GM12891 (cell line): Measurements from ENCODE around the gene PTTG2.

Experiments used
- DNase-seq: peaks from one replicate; pipeline ENCODE4 v3.0.0; 2011; ENCODE audit warnings: low spot score; ENCODE audit not compliant: insufficient read length
- FAIRE-seq: peaks from 2 replicates; lab custom pipeline; 2011; peaks lifted over from hg19 to GRCh38; lab: Jason Lieb, UNC
- PAX5 ChIP-seq: IDR thresholded peaks from 2 replicates; pipeline ENCODE4 v1.6.1; 2011; ENCODE audit warnings: low read length, moderate library complexity, mild to moderate bottlenecking; ENCODE audit not compliant: insufficient read depth, severe bottlenecking
- POLR2A ChIP-seq: IDR thresholded peaks from 2 replicates; pipeline ENCODE4 v1.6.1; 2011; ENCODE audit warnings: low read depth, low read length, control low read depth
- POLR2AphosphoS5 ChIP-seq: IDR thresholded peaks from 2 replicates; pipeline ENCODE4 v1.6.1; 2011; ENCODE audit warnings: low read depth, low read length, control low read depth
- POU2F2 ChIP-seq: IDR thresholded peaks from 2 replicates; pipeline ENCODE4 v1.6.1; 2011; ENCODE audit warnings: low read depth, mild to moderate bottlenecking, control low read depth, low read length, moderate library complexity
- SPI1 ChIP-seq: IDR thresholded peaks from 2 replicates; pipeline ENCODE4 v1.6.1; 2011; ENCODE audit warnings: low read depth, low read length, control low read depth
- TAF1 ChIP-seq: IDR thresholded peaks from 2 replicates; pipeline ENCODE4 v1.6.1; 2011; ENCODE audit warnings: low read depth, low read length, control low read depth

PTTG2 gene

DNA sequence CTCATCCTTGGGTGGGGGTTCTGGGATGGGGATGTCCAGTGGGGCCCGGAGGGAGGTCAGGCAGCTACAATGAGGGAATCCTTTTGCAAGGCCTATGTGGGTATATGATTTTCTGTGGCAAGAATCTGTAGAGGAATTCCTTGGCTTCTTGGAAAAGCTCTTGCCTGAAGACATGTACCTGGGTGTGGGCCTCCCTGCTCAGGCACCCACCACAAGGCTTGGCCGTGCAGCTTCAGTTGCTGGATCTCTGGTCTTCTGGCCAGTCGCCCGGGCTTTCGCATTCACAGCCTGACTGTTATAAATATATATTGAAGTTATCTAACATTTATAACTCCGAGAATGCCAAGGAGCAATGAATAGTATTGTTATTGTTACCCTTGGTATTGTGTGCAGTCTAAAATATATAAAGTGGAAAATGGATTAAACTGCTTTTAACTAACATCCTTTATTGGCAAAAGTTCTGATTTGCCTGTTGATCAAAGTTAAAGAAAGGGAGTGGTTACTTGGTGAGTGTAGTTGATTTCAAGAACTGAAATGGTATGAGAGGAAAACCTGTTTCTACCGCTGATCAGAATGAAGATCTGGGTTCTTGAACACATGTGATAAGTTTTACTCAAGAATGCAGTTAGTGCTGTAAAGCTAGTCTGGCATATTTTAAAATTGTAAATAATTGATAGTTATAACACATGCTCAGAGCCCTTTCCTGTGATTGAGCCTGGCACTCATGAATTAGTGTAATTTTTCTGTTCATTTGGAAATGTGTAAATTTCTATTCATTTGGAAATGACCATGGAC lies 36.0 kb downstream of the PTTG2 start:
- TF ChIP-seq POU2F2, result no peak
- TF ChIP-seq POLR2A, result no peak
- no peak for TF ChIP-seq POLR2AphosphoS5
- no peak for TF ChIP-seq SPI1
- TF ChIP-seq TAF1, result no peak
- TF ChIP-seq PAX5, result no peak
- DNase-seq (no peak), FAIRE-seq (no peak)

DNA sequence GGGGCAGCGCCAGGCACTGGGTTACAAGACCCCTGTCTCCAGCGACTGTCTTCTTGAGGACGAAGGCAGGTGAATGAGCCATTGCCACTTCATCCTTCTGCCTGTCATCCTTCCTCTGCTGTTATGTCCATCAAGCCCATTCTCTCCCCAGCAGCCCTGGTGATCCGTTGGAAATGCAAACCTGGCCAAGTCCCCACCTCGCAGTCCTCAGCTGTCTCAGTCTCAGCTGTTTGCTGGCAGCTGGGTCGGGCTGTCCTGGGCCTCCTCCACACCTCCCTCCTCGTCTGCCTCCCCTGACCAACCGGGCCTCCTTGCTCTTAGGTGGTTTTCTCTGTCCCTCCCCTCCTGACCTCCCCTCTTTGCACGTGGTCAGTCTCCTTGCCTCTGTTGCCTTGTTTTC lies 38.0 kb downstream of the PTTG2 start:
- FAIRE-seq, result no peak
- DNase-seq, result no peak
- no peak for TF ChIP-seq POLR2A
- TF ChIP-seq POLR2AphosphoS5, result no peak
- no peak for TF ChIP-seq POU2F2
- no peak for TF ChIP-seq SPI1
- no peak for TF ChIP-seq TAF1
- no peak for TF ChIP-seq PAX5

DNA sequence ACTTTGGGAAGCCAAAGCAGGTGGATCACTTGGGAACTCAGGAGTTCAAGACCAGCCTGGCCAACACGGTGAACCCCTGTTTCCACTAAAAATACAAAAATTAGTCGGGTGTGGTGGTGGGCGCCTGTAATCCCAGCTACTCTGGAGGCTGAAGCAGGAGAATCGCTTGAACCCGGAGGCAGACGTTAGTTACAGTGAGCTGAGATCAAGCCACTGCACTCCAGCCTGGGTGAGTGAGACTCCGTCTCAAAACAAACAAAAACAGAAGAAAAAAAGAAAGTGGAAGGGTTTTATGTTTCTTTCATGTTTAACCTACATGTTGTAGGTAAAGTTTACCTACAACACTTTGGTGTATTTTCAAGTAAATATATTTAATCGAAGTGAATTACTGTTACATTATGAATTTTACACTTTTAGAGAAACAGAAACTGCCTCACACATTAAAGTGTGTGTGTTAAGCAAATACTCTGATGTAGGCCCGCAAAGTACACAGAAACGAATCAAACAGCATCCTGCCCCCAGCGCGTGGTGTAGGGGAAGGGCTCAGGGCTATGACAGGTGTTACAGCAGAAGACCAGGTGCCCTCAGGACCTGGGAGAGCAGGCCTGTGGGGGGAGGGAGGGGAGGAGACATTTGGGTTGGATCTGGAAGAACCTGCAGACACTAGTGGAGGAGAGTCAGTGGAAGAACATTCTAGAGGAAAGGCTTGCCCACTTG lies 39.0 kb downstream of the PTTG2 start:
- DNase-seq (no peak), FAIRE-seq (no peak)
- no peak for TF ChIP-seq TAF1

DNA sequence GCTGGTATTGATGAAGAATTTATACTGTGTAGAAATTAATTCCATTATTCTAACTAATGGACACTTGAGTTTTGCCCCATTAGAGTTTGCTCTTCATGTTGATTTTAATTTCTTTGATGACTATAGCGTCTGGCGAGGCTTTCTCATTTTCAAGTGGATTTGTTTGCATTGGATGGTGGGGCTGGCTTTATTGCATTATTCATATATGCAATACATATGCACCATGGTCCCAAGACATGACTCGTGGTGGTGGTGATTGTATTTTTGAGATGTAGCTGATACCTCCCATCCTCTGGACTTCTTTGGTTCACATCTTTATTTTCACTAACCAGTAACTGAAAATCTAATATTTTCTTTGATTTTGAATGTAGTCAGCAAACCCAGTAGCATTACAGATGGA lies 39.8 kb downstream of the PTTG2 start:
- no peak for TF ChIP-seq PAX5
- TF ChIP-seq POLR2A, result no peak
- TF ChIP-seq POLR2AphosphoS5, result no peak
- TF ChIP-seq TAF1, result no peak
- no peak for TF ChIP-seq SPI1
- no peak for TF ChIP-seq POU2F2
- FAIRE-seq (no peak), DNase-seq (no peak)

DNA sequence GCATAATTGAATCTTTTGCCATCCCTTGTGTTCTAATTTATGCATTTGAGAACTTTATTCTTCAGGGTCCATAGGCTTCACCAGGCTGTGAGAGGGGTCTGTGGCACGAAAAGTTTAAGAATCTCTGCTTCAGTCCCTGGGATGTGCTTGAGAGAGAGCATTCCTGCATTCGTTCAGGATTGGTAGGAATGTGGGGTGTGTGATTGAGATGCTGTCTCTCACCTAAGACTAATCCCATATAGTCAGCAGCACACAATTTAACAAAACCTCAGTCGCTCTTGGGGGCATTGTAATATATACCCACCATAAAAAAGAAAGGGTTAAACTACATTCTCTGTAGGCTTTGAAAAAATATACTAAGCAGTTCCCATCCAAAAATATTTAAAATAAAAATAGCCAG lies 41.7 kb downstream of the PTTG2 start:
- no peak for TF ChIP-seq POLR2A
- TF ChIP-seq PAX5, result no peak
- no peak for TF ChIP-seq TAF1
- TF ChIP-seq SPI1, result no peak
- TF ChIP-seq POU2F2, result no peak
- no peak for TF ChIP-seq POLR2AphosphoS5
- no peak for FAIRE-seq
- DNase-seq, result no peak

DNA sequence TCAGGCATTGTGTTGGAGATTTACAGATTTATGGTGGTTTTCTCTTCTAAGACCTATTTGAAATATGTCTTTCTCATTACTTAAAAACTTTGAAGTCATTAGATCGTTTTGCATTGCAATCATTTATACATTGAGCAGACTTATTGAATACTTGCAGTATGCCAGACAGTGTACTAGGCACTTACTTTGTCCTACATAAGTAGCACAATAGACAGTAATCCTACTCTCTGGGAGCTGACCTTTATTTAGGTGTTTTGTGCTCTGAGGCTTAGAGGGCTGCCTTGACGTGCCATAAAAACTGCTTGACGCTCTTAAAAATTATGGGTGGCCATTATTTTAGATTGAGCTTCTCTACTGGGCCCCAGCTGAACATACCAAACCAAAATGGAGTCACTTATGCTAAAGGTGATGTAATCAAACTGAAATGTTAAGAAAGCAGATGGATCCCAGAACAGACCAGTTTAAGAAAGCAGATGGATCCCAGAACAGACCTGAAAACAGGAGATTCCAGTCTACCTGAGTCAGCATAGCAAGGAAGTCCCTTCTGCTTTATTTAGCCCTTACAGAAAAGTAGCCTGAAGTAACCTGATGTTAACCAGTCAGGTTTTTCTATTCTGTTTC lies 42.4 kb downstream of the PTTG2 start:
- DNase-seq (no peak), FAIRE-seq (no peak)
- TF ChIP-seq SPI1, result no peak
- TF ChIP-seq POLR2A, result no peak
- no peak for TF ChIP-seq PAX5
- TF ChIP-seq POU2F2, result no peak
- TF ChIP-seq POLR2AphosphoS5, result no peak
- TF ChIP-seq TAF1, result no peak

DNA sequence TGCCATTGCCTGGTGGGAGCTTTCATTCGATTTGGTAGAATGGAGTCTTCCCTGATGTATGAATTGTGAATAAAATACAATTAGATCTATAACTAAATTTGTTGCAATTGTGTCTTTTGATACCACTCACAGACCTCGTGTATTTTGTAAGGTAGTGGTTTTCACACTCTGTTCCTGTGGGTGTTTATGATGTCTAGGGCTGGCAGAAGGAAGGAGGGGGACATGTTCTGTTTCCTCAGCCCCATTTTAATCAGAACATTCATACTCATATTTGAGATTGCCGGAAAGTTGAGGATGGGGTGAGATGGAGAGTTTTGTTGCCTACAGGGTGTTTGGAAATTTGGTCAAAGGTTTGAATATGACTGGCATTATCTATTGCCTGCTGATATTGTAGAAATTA lies 42.9 kb downstream of the PTTG2 start:
- no peak for FAIRE-seq

DNA sequence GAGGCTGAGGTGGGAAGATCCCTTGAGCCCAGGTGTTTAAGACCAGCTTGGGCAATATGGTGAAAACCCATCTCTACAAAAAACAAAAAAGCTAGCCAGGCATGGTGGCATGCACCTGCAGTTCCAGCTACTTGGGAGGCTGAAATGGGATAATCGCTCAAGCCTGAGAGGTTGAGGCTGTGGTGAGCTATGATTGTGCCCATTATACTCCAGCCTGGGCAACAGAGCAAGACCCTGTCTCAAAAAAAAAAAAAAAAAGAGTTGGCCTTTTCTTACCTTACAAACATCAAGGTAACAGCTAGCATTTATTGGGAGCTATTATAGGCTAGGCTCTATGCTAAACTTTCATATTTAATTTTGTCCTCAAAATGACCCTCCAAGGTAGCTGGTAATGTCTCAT lies 43.4 kb downstream of the PTTG2 start:
- DNase-seq (no peak), FAIRE-seq (no peak)
- TF ChIP-seq POLR2A, result no peak
- TF ChIP-seq PAX5, result no peak
- no peak for TF ChIP-seq SPI1
- no peak for TF ChIP-seq POU2F2
- no peak for TF ChIP-seq TAF1
- no peak for TF ChIP-seq POLR2AphosphoS5

More for the DNA sequence above, 42.9 kb downstream of the PTTG2 start:
- TF ChIP-seq TAF1 (no peak), POU2F2 (no peak), POLR2A (no peak), SPI1 (no peak), POLR2AphosphoS5 (no peak), PAX5 (no peak)
- no peak for DNase-seq

DNA sequence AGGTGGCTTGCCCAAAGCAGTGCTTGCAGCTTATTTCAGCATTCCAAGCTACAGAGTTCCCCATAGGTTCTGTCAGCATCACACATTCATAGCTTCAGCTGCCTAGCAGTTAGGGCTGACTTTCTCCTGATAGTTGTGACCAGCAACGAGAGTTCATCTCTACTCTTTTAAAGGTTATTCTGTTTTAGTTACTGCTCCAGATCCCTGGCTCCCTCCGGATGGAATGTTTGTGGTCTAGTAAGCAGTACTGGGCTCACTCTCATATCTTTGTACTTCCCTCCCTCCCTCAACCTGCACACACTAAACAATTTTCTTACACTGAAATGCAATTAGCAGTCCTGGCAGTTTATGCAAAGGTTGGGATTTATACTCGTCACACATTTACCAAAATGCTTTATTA lies 43.9 kb downstream of the PTTG2 start:
- FAIRE-seq, result no peak
- TF ChIP-seq PAX5 (no peak), POLR2A (no peak), POU2F2 (no peak), TAF1 (no peak), SPI1 (no peak), POLR2AphosphoS5 (no peak)
- DNase-seq, result no peak

DNA sequence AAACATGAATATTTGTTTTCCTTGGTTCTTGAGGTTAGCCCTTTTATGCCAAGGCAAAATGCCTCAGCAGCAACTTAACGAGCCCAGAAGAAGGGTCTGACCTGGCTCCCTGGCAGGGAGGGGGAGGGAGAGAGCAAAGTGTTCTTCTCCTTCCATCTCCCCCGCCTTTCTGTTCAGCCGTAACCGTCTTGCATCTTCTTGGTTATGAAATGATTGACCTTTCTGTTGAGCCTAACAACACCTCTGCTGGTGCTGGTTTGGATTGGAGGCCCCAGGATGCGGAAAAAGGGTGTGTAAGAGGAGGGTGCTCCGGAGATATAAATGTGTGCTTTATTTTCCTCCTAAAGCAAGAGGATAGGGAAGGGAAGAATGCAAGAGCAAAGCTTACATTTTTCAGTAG lies 44.7 kb downstream of the PTTG2 start:
- FAIRE-seq (no peak), DNase-seq (no peak)
- TF ChIP-seq SPI1 (no peak), POLR2AphosphoS5 (no peak), POU2F2 (no peak), TAF1 (no peak), POLR2A (no peak), PAX5 (no peak)
